Uterus (tissue), 4 donors: Measurements from ENCODE around the gene FGFRL1. TPM values are rescaled to one million over a fixed set of nuclear protein-coding genes. Genes with fewer than 3 reads are reported as not detected.

Experiments used
- DNase-seq, 2 donors: peaks; one replicate each; pipeline ENCODE4 v3.0.0-alpha.2; 2019 to 2020
- H3K27ac ChIP-seq, 2 donors: fragments of 200-600 bp; sonication (generic); 1 replicate in 1 of 2; 2 replicates in 1 of 2; pipeline ENCODE4 v1.5.1; 2016 to 2018
- H3K27me3 ChIP-seq, 2 donors: fragments of 200-600 bp; sonication (generic); one replicate each; pipeline ENCODE4 v1.5.1; 2018 to 2019; ENCODE audit warnings: control low read depth in 1 of 2
- H3K36me3 ChIP-seq, 2 donors: fragments of 200-600 bp; sonication (generic); one replicate each; pipeline ENCODE4 v1.5.1; 2019; ENCODE audit warnings: control low read depth in 1 of 2
- H3K4me1 ChIP-seq, 2 donors: fragments of 200-600 bp; sonication (generic); one replicate each; pipeline ENCODE4 v1.5.1; 2018 to 2019; ENCODE audit warnings: control low read depth in 1 of 2
- H3K4me3 ChIP-seq, 2 donors: fragments of 200-600 bp; sonication (generic); 1 replicate in 1 of 2; 2 replicates in 1 of 2; pipeline ENCODE4 v1.5.1; 2018 to 2019; ENCODE audit warnings: mild to moderate bottlenecking in 1 of 2
- H3K9me3 ChIP-seq, 2 donors: fragments of 200-600 bp; sonication (generic); one replicate each; pipeline ENCODE4 v1.5.1; 2019; ENCODE audit warnings: control low read depth in 1 of 2
- POLR2A ChIP-seq, 2 donors: fragments of 450-650 bp; IDR thresholded peaks; one replicate each; pipeline ENCODE4 v1.6.1; 2016; ENCODE audit warnings: antibody characterized with exemption in 2 of 2, mild to moderate bottlenecking in 1 of 2, moderate library complexity in 1 of 2
- intact Hi-C: fragments of 100-400 bp; cut with DNase I; formaldehyde crosslinking; loops from one replicate; pipeline ENCODE4 v1.15.1; 2023; ENCODE audit warnings: low total_unique reads
- total RNA-seq, 4 donors: library from RNA; depleted of rRNA in 3 of 4; stranded (reverse); fragments of >200 nt in 3 of 4; gene quantifications; one replicate each; pipeline versions ENCODE4 v1.1.0 to v1.2.4, GENCODE V29; 2014 to 2023
- TF ChIP-seq, protein P1 (sequence below), 4 experiments: fragments of 200-600 bp in 2 of 4; fragments of 450-650 bp in 2 of 4; sonication (generic) in 2 of 4; IDR thresholded peaks; one replicate each; pipeline ENCODE4 v1.5.1; 2016 to 2019; ENCODE audit warnings: antibody characterized with exemption in 4 of 4, mild to moderate bottlenecking in 2 of 4, moderate library complexity in 1 of 4
- donor health status: DM: yes; HTN: yes; CAD: no.

Gene FGFRL1
- total RNA-seq, 4 donors from 2014 or later = 2.8 to 24.8 (median 13.9) TPM

DNA sequence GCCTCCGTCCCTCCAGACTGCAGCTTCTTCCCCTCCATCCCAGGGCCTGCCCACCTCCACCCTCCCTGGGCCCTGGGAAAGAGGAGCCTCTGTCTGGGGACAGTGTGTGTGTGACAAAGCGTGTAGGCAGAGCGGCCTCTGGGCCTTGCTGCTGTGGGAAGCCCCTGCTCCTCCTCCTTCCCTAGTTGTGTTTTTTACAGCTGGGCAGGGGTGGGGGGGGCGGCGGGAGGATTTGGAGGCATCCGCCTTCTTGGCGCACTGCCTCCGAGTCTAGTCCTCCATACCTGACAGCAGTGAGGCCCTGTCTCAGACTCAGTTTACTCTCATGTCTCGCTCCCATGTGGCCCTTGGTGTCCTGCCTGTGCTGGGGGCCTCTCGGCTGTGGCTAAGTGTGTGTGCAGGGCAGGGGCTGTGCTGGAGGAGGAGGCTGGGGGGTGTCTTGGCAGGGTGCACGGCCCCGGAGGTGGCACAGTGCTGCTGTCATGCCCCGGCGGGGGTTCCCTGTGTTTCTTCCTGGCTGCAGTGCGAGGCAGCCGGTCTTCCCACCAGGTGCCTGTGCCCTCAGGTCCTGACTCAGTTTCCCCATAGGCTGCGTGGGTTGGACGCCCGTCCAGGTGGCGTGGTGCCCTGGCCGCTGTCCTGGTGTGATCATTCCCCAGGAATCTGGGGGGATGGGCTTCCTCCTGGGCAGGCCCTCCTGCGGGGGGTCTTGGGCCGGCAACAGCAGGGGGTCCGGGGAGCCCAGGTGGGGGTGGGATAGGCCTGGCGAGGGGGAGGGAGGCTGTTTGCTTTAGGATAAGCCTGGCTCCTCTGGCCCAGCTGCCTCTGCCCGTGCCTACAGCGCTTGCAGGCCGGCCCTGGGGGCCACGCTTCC is 7.0 kb downstream of the FGFRL1 start:
- H3K27ac ChIP-seq = no peak overlapping the region
- no peak for DNase-seq
- intact Hi-C loops = no loop called here
- H3K36me3 ChIP-seq = no peaks in the 10 kb centered on the region
- H3K4me3 ChIP-seq = no peak overlapping the region
- no peaks in the 10 kb centered on the region for H3K9me3 ChIP-seq
- no peaks in the 10 kb centered on the region for H3K27me3 ChIP-seq
- no peaks in the 10 kb centered on the region for H3K4me1 ChIP-seq
- TF ChIP-seq, protein P1, sequence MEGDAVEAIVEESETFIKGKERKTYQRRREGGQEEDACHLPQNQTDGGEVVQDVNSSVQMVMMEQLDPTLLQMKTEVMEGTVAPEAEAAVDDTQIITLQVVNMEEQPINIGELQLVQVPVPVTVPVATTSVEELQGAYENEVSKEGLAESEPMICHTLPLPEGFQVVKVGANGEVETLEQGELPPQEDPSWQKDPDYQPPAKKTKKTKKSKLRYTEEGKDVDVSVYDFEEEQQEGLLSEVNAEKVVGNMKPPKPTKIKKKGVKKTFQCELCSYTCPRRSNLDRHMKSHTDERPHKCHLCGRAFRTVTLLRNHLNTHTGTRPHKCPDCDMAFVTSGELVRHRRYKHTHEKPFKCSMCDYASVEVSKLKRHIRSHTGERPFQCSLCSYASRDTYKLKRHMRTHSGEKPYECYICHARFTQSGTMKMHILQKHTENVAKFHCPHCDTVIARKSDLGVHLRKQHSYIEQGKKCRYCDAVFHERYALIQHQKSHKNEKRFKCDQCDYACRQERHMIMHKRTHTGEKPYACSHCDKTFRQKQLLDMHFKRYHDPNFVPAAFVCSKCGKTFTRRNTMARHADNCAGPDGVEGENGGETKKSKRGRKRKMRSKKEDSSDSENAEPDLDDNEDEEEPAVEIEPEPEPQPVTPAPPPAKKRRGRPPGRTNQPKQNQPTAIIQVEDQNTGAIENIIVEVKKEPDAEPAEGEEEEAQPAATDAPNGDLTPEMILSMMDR (IDR thresholded peaks at IDR 0.05) = no peak
- no peak for TF ChIP-seq POLR2A (IDR thresholded peaks at IDR 0.05)

DNA sequence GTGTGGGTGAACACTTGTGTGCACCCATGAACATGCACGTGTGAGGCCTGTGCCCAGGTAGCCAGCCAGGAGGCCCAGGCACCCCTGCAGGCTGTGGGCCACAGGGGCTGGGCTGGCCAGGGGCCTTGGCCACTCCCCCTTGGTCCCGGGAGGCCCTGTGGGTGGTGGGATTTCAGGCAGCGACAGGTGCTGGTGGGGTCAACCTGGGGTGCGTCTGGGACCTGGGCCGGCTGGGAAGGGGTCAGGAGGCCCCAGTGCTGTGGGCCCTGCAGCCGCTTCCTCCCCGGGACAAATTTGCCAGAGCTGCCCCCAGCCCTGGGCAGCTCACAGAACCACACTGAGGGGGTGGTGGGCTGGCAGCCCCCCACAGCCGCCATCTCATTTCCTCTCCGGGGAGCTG is 7.9 kb downstream of the FGFRL1 start:
- intact Hi-C loops = no loop called here
- H3K4me1 ChIP-seq = no peaks in the 10 kb centered on the region

DNA sequence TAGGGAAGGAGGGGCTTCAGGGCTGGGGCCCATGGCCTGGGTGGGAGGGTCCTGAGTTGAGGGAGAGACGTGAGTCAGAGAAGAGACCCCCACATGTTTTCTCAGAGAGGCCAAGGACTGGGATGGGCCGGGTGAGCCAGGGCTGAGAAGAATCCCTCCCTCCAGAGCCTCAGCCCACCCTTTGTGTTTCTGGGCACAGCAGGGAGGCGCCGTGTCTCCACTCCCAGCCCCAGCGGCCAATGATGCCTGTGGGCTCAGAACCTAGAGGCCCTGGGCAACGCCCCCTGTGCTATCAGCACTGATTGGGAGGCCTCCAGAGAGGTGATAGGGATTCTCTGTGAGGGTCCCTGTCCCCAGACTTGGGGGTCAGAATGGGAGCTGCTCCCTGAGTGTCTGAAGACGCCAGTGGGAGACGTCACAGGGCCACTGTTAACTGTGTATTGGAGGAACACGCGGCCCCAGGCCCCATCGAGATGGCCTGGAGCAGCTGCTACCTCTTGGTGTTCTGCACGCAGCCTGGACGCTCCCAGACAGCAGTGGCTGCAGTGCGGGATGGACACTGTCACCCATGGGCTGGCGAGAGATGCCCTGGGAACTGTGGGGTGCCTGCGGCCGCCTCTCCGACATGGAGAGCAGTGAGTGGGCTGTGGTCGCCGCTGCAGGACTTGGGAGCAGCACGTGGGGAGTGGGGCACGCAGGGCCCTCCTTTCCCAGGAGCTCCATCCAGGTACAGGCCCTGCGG is 8.5 kb downstream of the FGFRL1 start:
- H3K27ac ChIP-seq = no peak overlapping the region
- TF ChIP-seq, protein P1 (IDR thresholded peaks at IDR 0.05) = no peak
- no peak for TF ChIP-seq POLR2A (IDR thresholded peaks at IDR 0.05)

More for the DNA sequence above, 7.9 kb downstream of the FGFRL1 start:
- Histone ChIP-seq H3K4me3 (no peak overlapping the region), H3K27me3 (no peaks in the 10 kb centered on the region), H3K27ac (no peak overlapping the region), H3K9me3 (no peaks in the 10 kb centered on the region), H3K36me3 (no peaks in the 10 kb centered on the region)
- DNase-seq = no peak
- TF ChIP-seq POLR2A (IDR thresholded peaks at IDR 0.05) = no peak
- TF ChIP-seq, protein P1 (IDR thresholded peaks at IDR 0.05) = no peak

DNA sequence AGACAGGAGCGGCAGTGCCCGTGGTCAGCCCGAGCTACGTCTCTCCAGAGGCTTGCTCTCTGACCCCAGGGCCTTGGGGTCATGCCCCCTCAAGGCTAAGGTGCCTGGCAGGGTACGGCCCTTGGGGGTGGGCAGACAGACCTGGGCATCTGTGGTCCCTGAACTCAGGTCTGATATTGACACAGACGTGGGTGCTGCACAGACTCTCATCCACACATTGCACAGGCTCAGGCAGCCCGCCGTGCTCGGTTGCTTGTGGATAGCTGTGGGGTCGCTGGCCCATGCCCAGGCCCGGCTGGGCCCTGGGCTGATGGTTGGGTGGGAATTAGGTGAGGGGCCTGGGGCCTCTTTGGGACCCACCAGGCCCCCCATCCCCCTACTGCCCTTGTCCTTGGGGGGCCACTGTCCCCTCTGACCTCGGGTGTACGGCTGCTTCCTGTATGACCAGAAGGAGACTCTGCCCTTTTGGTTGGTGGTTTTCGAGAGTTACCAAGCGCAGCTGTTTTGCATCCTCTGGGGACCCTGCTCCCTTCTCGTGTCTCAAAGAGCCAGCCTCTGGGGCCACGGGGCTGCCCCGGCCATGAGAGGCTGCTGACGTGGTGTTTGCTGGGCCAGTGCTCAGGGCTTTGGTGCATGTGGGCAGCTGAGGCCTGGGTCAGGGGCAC is 10.1 kb downstream of the FGFRL1 start:
- H3K4me1 ChIP-seq = no peaks in the 10 kb centered on the region
- H3K27ac ChIP-seq = no peak overlapping the region
- no peaks in the 10 kb centered on the region for H3K27me3 ChIP-seq
- no peak overlapping the region for H3K4me3 ChIP-seq
- no peak for TF ChIP-seq POLR2A (IDR thresholded peaks at IDR 0.05)
- TF ChIP-seq, protein P1 (IDR thresholded peaks at IDR 0.05) = no peak
- no peaks in the 10 kb centered on the region for H3K9me3 ChIP-seq
- DNase-seq = no peak
- intact Hi-C loops = no loop called here
- no peaks in the 10 kb centered on the region for H3K36me3 ChIP-seq

More for the DNA sequence above, 8.5 kb downstream of the FGFRL1 start:
- no peak for DNase-seq
- H3K36me3 ChIP-seq = no peaks in the 10 kb centered on the region
- no peaks in the 10 kb centered on the region for H3K9me3 ChIP-seq
- no peaks in the 10 kb centered on the region for H3K4me1 ChIP-seq
- intact Hi-C loops = no loop called here
- H3K4me3 ChIP-seq = no peak overlapping the region
- H3K27me3 ChIP-seq = no peaks in the 10 kb centered on the region
